Gastrocnemius medialis (tissue), 4 donors: ENCODE results near the gene IDUA. TPM values are rescaled to one million over a fixed set of nuclear protein-coding genes. Genes with fewer than 3 reads are reported as not detected.

ENCODE experiments used
- ATAC-seq, 2 donors: fragments of 150-250 bp; one replicate each; pipeline ENCODE4 v1.9.1; 2016
- DNase-seq, 2 donors: peaks; one replicate each; pipeline ENCODE4 v3.0.0-alpha.2; 2019
- H3K27ac ChIP-seq, 4 donors: fragments of 200-600 bp; sonication (generic); 1 replicate in 1 of 4; 2 replicates in 3 of 4; pipeline ENCODE4 v1.5.1; 2016 to 2018; ENCODE audit warnings: mild to moderate bottlenecking in 2 of 4, moderate library complexity in 1 of 4
- H3K27me3 ChIP-seq, 3 donors: fragments of 200-600 bp; sonication (generic) in 2 of 3; 1 replicate in 1 of 3; 2 replicates in 2 of 3; pipeline versions ENCODE4 v1.5.1 to v1.6.0; 2016 to 2019; ENCODE audit warnings: mild to moderate bottlenecking in 1 of 3, moderate library complexity in 1 of 3
- H3K36me3 ChIP-seq, 2 donors: fragments of 200-600 bp; sonication (generic) in 1 of 2; one replicate each; pipeline ENCODE4 v1.5.1; 2017 to 2018
- H3K4me1 ChIP-seq, 2 donors: fragments of 200-600 bp; sonication (generic) in 1 of 2; one replicate each; pipeline ENCODE4 v1.5.1; 2016 to 2017; ENCODE audit warnings: mild to moderate bottlenecking in 2 of 2
- H3K4me3 ChIP-seq, 4 donors: fragments of 200-600 bp; sonication (generic) in 3 of 4; 1 replicate in 1 of 4; 2 replicates in 3 of 4; pipeline ENCODE4 v1.5.1; 2016 to 2019; ENCODE audit warnings: mild to moderate bottlenecking in 2 of 4
- H3K9me3 ChIP-seq, 3 donors: fragments of 200-600 bp; sonication (generic) in 2 of 3; 1 replicate in 1 of 3; 2 replicates in 2 of 3; pipeline ENCODE4 v1.5.1; 2016 to 2019
- POLR2A ChIP-seq, 2 donors: fragments of 450-650 bp; IDR thresholded peaks; one replicate each; pipeline ENCODE4 v1.6.1; 2017; ENCODE audit warnings: antibody characterized with exemption in 2 of 2, mild to moderate bottlenecking in 2 of 2, moderate library complexity in 2 of 2
- in situ Hi-C, 4 donors: fragments of 200-750 bp; cut with MboI; loops; one replicate each; pipeline versions ENCODE4 v1.15.0 to v1.8.0; 2017; ENCODE audit warnings: low sequenced_read_pairs in 4 of 4
- intact Hi-C: fragments of 100-400 bp; cut with DNase I; formaldehyde crosslinking; loops from one replicate; pipeline ENCODE4 v1.15.1; 2023; ENCODE audit warnings: low total_unique reads
- total RNA-seq, 4 donors: library from RNA; depleted of rRNA; stranded (reverse); fragments of >200 nt; gene quantifications; one replicate each; pipeline versions ENCODE4 v1.1.0 to v1.2.3, GENCODE V29; 2016
- TF ChIP-seq, protein P1 (sequence below), 5 experiments: fragments of 450-650 bp in 3 of 5; fragments of 200-600 bp in 2 of 5; sonication (generic) in 2 of 5; IDR thresholded peaks in 4 of 5; conservative IDR thresholded peaks in 1 of 5; 1 replicate in 4 of 5; 2 replicates in 1 of 5; pipeline ENCODE4 v1.5.1; 2016 to 2019; ENCODE audit warnings: antibody characterized with exemption in 5 of 5, mild to moderate bottlenecking in 3 of 5, moderate library complexity in 3 of 5

The IDUA gene
- total RNA-seq, 4 donors from 2014 or later, result 0.12 to 10.8 (median 2.4) TPM

DNA sequence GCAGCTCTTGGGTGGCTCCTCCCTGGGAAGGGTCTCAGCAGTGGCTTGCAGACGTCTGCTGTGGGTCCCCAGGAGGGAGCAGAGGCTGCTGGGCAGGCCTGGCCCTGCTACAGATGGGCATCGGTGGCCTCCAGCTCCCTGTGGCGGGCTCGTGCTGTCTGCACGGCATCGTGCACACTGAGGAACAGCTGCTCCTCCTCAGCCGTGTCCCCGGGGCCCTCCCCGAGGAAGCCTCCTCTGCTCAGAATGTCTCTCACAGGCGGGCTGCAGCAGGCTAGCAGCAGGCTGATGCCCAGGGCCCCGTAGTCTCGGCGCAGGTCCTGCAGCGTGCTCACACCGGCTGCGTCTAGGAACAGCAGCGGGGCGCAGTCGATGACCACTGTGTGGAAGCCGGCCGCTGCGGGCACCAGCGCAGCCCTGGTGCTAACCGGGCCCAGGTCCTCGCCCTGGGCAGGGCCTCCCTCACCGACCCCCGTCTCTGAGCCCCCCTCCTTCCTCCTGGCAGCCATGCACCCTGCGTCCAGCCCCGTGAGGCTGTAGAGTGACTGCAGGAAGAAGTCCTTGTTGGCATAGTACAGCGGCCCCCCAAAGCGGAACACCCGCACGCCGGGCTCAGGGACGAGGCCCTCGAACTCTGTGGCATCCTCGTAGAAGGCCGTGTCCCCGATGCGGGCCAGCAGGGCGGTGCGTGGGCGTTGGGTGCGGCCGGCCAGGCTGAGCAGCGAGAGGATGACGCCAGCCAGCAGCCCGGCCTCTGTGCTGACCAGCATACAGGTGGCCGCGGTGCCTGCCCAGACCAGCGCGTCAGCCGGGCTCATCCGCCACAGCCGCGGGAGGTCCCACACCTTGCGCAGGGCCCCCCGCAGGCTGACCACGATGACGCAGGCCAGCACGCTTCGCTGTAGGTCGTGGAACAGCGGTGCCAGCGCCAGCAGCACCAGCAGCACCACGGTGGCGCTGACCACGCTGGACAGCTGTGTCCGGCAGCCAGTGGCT is 2.2 kb downstream of the IDUA start:
- peaks cover 0 to 11% of the 10 kb centered on the region in 2 donors for H3K36me3 ChIP-seq
- in situ Hi-C loops (no loop called here), intact Hi-C loops (loop anchor here (5.0 kb wide), 1 partner anchor 57 kb away; the partner anchor contains the start of genes GAK and TMEM175)
- no peaks in the 10 kb centered on the region for H3K27me3 ChIP-seq
- ATAC-seq, result no peak
- peaks cover 14 to 22% of the 10 kb centered on the region in 2 donors for H3K4me1 ChIP-seq
- DNase-seq, result no peak
- H3K9me3 ChIP-seq, result no peaks in the 10 kb centered on the region
- H3K27ac ChIP-seq, result no peak overlapping the region
- TF ChIP-seq, protein P1, sequence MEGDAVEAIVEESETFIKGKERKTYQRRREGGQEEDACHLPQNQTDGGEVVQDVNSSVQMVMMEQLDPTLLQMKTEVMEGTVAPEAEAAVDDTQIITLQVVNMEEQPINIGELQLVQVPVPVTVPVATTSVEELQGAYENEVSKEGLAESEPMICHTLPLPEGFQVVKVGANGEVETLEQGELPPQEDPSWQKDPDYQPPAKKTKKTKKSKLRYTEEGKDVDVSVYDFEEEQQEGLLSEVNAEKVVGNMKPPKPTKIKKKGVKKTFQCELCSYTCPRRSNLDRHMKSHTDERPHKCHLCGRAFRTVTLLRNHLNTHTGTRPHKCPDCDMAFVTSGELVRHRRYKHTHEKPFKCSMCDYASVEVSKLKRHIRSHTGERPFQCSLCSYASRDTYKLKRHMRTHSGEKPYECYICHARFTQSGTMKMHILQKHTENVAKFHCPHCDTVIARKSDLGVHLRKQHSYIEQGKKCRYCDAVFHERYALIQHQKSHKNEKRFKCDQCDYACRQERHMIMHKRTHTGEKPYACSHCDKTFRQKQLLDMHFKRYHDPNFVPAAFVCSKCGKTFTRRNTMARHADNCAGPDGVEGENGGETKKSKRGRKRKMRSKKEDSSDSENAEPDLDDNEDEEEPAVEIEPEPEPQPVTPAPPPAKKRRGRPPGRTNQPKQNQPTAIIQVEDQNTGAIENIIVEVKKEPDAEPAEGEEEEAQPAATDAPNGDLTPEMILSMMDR (IDR thresholded peaks at IDR 0.05 in 4 of 5, conservative IDR thresholded peaks at IDR 0.05 in 1 of 5), result no peak
- TF ChIP-seq POLR2A (IDR thresholded peaks at IDR 0.05), result no peak
- H3K4me3 ChIP-seq, result no peak overlapping the region

DNA sequence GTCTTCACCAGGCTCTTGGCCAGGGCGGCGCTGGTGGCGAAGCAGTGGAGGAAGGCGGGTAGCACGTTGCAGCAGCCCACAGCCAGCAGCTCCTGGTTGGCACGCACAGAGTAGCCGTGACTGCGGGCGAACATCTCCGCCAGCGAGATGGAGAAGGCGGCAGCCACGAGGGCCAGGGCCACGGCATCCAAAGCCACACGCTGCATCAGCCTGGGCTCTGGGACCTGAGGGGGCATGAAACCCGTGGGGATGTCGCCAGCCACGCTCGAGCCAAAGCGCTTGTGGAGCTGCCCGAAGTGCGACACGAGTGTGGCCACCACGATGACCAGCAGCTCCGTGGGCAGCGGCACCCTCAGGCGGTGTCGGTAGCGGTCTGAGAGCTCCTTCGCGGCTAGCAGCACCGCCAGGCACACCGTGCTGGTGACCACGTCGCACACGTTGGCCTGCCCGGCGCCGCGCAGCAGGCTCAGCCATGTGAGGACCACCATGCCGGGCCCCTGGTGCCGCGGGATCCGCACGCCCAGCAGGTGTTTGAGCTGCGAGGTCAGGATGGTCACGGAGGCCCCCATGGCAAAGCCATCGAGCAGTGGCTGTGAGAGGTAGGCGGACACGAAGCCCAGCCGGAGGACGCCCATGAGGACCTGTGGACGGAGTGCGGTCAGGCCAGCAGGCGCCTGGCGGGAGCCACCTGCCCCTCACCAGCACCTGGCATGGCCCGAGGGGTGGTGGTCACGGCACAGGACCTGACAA is 3.1 kb downstream of the IDUA start:
- DNase-seq (no peak), ATAC-seq (no peak)
- Histone ChIP-seq H3K4me3 (no peak overlapping the region), H3K27me3 (no peaks in the 10 kb centered on the region), H3K27ac (no peak overlapping the region), H3K9me3 (no peaks in the 10 kb centered on the region), H3K4me1 (peaks cover 12 to 22% of the 10 kb centered on the region in 2 donors), H3K36me3 (peaks cover 0 to 11% of the 10 kb centered on the region in 2 donors)
- TF ChIP-seq POLR2A (IDR thresholded peaks at IDR 0.05), result no peak
- TF ChIP-seq, protein P1 (IDR thresholded peaks at IDR 0.05 in 4 of 5, conservative IDR thresholded peaks at IDR 0.05 in 1 of 5), result no peak
- in situ Hi-C loops, result no loop called here
- intact Hi-C loops, result loop anchor here (5.0 kb wide), 1 partner anchor 58 kb away; the partner anchor contains the start of genes GAK and TMEM175

DNA sequence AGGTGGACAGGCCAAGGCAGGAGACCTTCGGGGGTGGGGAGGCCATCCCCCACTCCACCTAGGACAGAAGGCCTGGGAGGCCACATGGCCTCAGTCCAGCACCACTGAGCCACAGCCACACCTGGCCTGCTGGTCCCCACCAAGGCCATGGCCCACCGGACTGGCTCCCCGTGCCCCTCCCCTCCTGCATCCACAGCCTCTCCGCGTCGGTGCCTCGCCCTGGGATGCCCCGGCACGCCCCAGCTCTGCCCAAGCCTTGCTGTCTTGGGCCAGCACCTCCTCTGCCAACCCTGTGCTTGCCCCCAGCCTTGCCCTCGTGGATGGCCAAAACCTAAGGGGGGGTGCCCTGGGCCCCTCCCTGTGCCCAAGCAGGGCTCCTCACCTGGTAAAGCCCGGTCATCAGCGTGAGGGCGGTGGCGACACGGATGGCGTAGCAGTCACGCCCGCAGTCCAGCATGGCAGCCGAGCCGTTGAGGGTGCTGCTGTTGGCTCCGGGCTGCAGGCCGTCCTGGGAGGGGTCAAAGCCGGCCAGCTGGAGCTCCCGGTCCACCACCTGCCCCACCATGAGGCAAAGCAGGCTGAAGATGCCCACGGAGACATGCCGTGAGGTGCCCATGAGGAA is 4.0 kb downstream of the IDUA start:
- Histone ChIP-seq H3K27ac (no peak overlapping the region), H3K9me3 (no peaks in the 10 kb centered on the region), H3K27me3 (peaks cover 0 to under 1% (median 0%) of the 10 kb centered on the region in 3 donors), H3K4me3 (no peak overlapping the region), H3K4me1 (peaks cover 7 to 16% of the 10 kb centered on the region in 2 donors), H3K36me3 (peaks cover 0 to 11% of the 10 kb centered on the region in 2 donors)
- in situ Hi-C loops (no loop called here), intact Hi-C loops (no loop called here)
- DNase-seq (no peak), ATAC-seq (no peak)
- TF ChIP-seq POLR2A (IDR thresholded peaks at IDR 0.05), result no peak
- TF ChIP-seq, protein P1 (IDR thresholded peaks at IDR 0.05 in 4 of 5, conservative IDR thresholded peaks at IDR 0.05 in 1 of 5), result no peak

DNA sequence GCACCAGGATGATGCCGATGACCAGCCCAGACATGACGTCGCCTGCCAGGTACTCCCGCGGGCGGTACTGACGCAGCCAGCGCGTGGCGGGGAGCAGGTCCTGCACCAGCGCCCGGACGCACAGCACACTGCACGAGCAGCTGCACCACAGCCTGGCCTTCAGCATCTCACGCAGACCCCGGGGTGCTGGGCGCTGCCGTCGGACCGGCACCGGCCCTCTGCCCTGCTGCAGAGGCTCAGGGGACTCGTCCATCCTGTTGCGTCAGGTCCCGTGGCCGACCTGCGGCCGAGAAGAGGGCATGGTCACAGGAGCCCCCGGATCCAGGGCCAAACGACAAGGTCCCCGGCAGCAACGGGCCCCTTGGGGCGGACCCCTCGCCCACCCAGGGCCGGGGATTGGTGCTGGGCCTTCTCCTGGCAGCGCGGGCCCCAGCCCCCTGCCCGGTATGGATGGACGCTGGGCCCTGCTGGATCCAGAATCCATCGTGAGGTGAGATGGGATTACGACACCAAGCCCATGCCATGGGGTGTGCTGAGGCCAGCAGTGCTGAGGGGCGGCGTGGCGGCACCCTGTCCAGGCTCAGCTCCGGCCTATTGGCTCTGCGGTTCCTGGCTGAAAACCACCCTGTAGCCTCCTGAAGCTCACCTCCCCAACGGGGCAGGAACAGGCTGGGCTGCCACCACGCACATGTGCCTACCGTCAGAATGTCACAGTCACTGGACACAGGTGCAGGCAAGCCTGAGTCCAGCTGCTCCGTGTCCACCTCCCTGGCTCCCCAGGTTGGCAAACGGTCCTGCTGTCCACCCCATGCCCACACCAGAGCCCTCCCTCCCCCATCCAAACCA is 4.8 kb downstream of the IDUA start:
- TF ChIP-seq, protein P1 (IDR thresholded peaks at IDR 0.05 in 4 of 5, conservative IDR thresholded peaks at IDR 0.05 in 1 of 5), result no peak
- TF ChIP-seq POLR2A (IDR thresholded peaks at IDR 0.05), result no peak
- peaks cover 0 to 11% of the 10 kb centered on the region in 2 donors for H3K36me3 ChIP-seq
- H3K27ac ChIP-seq, result no peak overlapping the region
- in situ Hi-C loops (no loop called here), intact Hi-C loops (no loop called here)
- no peaks in the 10 kb centered on the region for H3K9me3 ChIP-seq
- no peak overlapping the region for H3K4me3 ChIP-seq
- peaks cover 7% of the 10 kb centered on the region in 3 donors for H3K27me3 ChIP-seq
- no peak for DNase-seq
- H3K4me1 ChIP-seq, result peaks cover 0 to 9% of the 10 kb centered on the region in 2 donors
- ATAC-seq, result no peak
